Activated T-helper 1 cell treated with anti-CD3 and anti-CD28 coated beads, Interleukin-12 subunit alpha, Interleukin-12 subunit beta, Interleukin-2, Interleukin-4 antibody, amounts not matched to agents 30 ng/mL and 10 ng/mL and 1 ng/mL, durations not matched to agents 14 hours and 24 hours and 36 hours (primary cell): ENCODE results near the gene NPHP1. TPM values are rescaled to one million over a fixed set of nuclear protein-coding genes. Genes with fewer than 3 reads are reported as not detected.
"Not testable (repeated sequence)": the region's sequence is repeated elsewhere in the genome, so short reads cannot be mapped to it uniquely, and the experiment has no call there.

ENCODE experiments used
- DNase-seq: peaks from one replicate; pipeline ENCODE4 v3.0.0; 2021; ENCODE audit warnings: low spot score
- H3K27ac Mint-ChIP-seq: one replicate; pipeline ENCODE4 v1.8.0; 2021; ENCODE audit warnings: mild to moderate bottlenecking, mixed read lengths
- H3K27me3 Mint-ChIP-seq: one replicate; pipeline ENCODE4 v1.8.0; 2022; ENCODE audit warnings: mild to moderate bottlenecking, moderate library complexity, mixed read lengths; ENCODE audit not compliant: insufficient read depth
- H3K36me3 Mint-ChIP-seq: one replicate; pipeline ENCODE4 v1.8.0; 2021; ENCODE audit warnings: low read depth, mixed read lengths
- H3K4me1 Mint-ChIP-seq: one replicate; pipeline ENCODE4 v1.8.0; 2021; ENCODE audit warnings: low read depth, mixed read lengths
- H3K4me3 Mint-ChIP-seq: one replicate; pipeline ENCODE4 v1.8.0; 2021; ENCODE audit warnings: mild to moderate bottlenecking, moderate library complexity, mixed read lengths
- H3K9me3 Mint-ChIP-seq: one replicate; pipeline ENCODE4 v1.8.0; 2021; ENCODE audit warnings: mixed read lengths
- intact Hi-C: fragments of 100-400 bp; cut with micrococcal nuclease; formaldehyde crosslinking; loops from one replicate; pipeline ENCODE4 v1.15.1; 2024
- total RNA-seq: library from RNA; stranded (reverse); gene quantifications from 2 replicates; pipeline ENCODE4 v1.2.3, GENCODE V29; 2022

NPHP1 gene
- total RNA-seq, 1 donor from 2014 or later, result 0.70 TPM

- Mint-ChIP-seq H3K27me3 (peaks cover 32% of the 10 kb centered on the region), H3K9me3 (peaks cover 4% of the 10 kb centered on the region), H3K27ac (no peak overlapping the region), H3K4me3 (no peak overlapping the region), H3K36me3 (peaks cover 2% of the 10 kb centered on the region), H3K4me1 (peaks cover 15% of the 10 kb centered on the region)
- DNase-seq, result no peak
- intact Hi-C loops, result no loop called here
Measured at GRCh38 chr2:110116033-110116710, 88.6 kb downstream of the NPHP1 start.

- Mint-ChIP-seq H3K9me3 (peaks cover 10% of the 10 kb centered on the region), H3K27ac (no peak within 1 kb of the TSS), H3K27me3 (peaks cover 32% of the 10 kb centered on the region), H3K4me3 (peak within 1 kb of the TSS; percentile 20), H3K36me3 (peaks cover 2% of the 10 kb centered on the region), H3K4me1 (peaks cover 16% of the 10 kb centered on the region)
- no peak for DNase-seq
- intact Hi-C loops, result no loop called here
Measured at GRCh38 chr2:110115291-110116032, 89.4 kb downstream of the NPHP1 start, which contains the start of gene MALL. Gene MALL, minus strand, starts transcription at chr2:110115822. Its CDS starts 30 bp downstream, at chr2:110115792.

- Mint-ChIP-seq H3K27ac (no peak overlapping the region), H3K4me1 (peaks cover 22% of the 10 kb centered on the region), H3K9me3 (peaks cover 10% of the 10 kb centered on the region), H3K27me3 (peaks cover 32% of the 10 kb centered on the region), H3K36me3 (peaks cover 2% of the 10 kb centered on the region), H3K4me3 (no peak overlapping the region)
- no peak for DNase-seq
- intact Hi-C loops, result no loop called here
Measured at GRCh38 chr2:110114831-110115255, 90.0 kb downstream of the NPHP1 start.

GRCh38 chr2:110113961-110114591, 90.7 kb downstream of the NPHP1 start:
- Mint-ChIP-seq H3K36me3 (peaks cover 2% of the 10 kb centered on the region), H3K9me3 (peaks cover 10% of the 10 kb centered on the region), H3K4me3 (peak overlapping the region; percentile 31), H3K27me3 (peaks cover 33% of the 10 kb centered on the region), H3K4me1 (peaks cover 29% of the 10 kb centered on the region), H3K27ac (no peak overlapping the region)
- intact Hi-C loops, result no loop called here
- no peak for DNase-seq

GRCh38 chr2:110108291-110108690, 96.5 kb downstream of the NPHP1 start:
- Mint-ChIP-seq H3K27me3 (peaks cover 22% of the 10 kb centered on the region), H3K4me1 (peaks cover 24% of the 10 kb centered on the region), H3K9me3 (peaks cover 10% of the 10 kb centered on the region)
- H3K27ac Mint-ChIP-seq, H3K4me3 Mint-ChIP-seq, intact Hi-C loops, DNase-seq, H3K36me3 Mint-ChIP-seq: not testable (repeated sequence)

GRCh38 chr2:110107092-110108079, 97.4 kb downstream of the NPHP1 start:
- Mint-ChIP-seq H3K27me3 (peaks cover 22% of the 10 kb centered on the region), H3K4me3 (no peak overlapping the region), H3K36me3 (no peaks in the 10 kb centered on the region), H3K4me1 (peaks cover 19% of the 10 kb centered on the region), H3K9me3 (peaks cover 7% of the 10 kb centered on the region), H3K27ac (no peak overlapping the region)
- no peak for DNase-seq
- intact Hi-C loops, result no loop called here

- no peak for DNase-seq
- H3K4me1 Mint-ChIP-seq, result peaks cover 20% of the 10 kb centered on the region
- intact Hi-C loops, result no loop called here
- H3K36me3 Mint-ChIP-seq, result no peaks in the 10 kb centered on the region
- H3K9me3 Mint-ChIP-seq, result peaks cover 7% of the 10 kb centered on the region
- H3K4me3 Mint-ChIP-seq, result no peak overlapping the region
- no peak overlapping the region for H3K27ac Mint-ChIP-seq
- peaks cover 17% of the 10 kb centered on the region for H3K27me3 Mint-ChIP-seq
Measured at GRCh38 chr2:110106642-110107041, 98.2 kb downstream of the NPHP1 start.

- peaks cover 17% of the 10 kb centered on the region for H3K27me3 Mint-ChIP-seq
- H3K27ac Mint-ChIP-seq, result no peak overlapping the region
Measured at GRCh38 chr2:110105608-110106467, 99.0 kb downstream of the NPHP1 start.

GRCh38 chr2:110105183-110105582, 99.6 kb downstream of the NPHP1 start:
- no peak for DNase-seq
- Mint-ChIP-seq H3K36me3 (no peaks in the 10 kb centered on the region), H3K27me3 (peaks cover 18% of the 10 kb centered on the region), H3K4me1 (peaks cover 28% of the 10 kb centered on the region), H3K4me3 (no peak overlapping the region), H3K9me3 (no peaks in the 10 kb centered on the region), H3K27ac (no peak overlapping the region)
- intact Hi-C loops, result no loop called here

More at GRCh38 chr2:110105608-110106467, 99.0 kb downstream of the NPHP1 start:
- DNase-seq, result no peak
- peaks cover 3% of the 10 kb centered on the region for H3K9me3 Mint-ChIP-seq
- intact Hi-C loops, result no loop called here
- no peak overlapping the region for H3K4me3 Mint-ChIP-seq
- H3K4me1 Mint-ChIP-seq, result peaks cover 28% of the 10 kb centered on the region
- no peaks in the 10 kb centered on the region for H3K36me3 Mint-ChIP-seq

GRCh38 chr2:110104025-110104771, 100.6 kb downstream of the NPHP1 start:
- Mint-ChIP-seq H3K36me3 (no peaks in the 10 kb centered on the region), H3K27me3 (peaks cover 20% of the 10 kb centered on the region), H3K9me3 (no peaks in the 10 kb centered on the region), H3K4me1 (peaks cover 20% of the 10 kb centered on the region), H3K4me3 (no peak overlapping the region), H3K27ac (no peak overlapping the region)
- no peak for DNase-seq
- intact Hi-C loops, result no loop called here
